GM12872 (cell line): ENCODE data around the gene PVALB.

Source experiments
- TF ChIP-seq, protein P1 (sequence below): IDR thresholded peaks from 3 replicates; pipeline ENCODE4 v1.5.1; 2011; ENCODE audit warnings: low read depth, mild to moderate bottlenecking, low read length, moderate library complexity; ENCODE audit not compliant: insufficient read depth

PVALB gene

GRCh38 chr22:36819112-36819511, 2.3 kb upstream of the PVALB start:
- TF ChIP-seq, protein P1, sequence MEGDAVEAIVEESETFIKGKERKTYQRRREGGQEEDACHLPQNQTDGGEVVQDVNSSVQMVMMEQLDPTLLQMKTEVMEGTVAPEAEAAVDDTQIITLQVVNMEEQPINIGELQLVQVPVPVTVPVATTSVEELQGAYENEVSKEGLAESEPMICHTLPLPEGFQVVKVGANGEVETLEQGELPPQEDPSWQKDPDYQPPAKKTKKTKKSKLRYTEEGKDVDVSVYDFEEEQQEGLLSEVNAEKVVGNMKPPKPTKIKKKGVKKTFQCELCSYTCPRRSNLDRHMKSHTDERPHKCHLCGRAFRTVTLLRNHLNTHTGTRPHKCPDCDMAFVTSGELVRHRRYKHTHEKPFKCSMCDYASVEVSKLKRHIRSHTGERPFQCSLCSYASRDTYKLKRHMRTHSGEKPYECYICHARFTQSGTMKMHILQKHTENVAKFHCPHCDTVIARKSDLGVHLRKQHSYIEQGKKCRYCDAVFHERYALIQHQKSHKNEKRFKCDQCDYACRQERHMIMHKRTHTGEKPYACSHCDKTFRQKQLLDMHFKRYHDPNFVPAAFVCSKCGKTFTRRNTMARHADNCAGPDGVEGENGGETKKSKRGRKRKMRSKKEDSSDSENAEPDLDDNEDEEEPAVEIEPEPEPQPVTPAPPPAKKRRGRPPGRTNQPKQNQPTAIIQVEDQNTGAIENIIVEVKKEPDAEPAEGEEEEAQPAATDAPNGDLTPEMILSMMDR: no peak

- TF ChIP-seq, protein P1: no peak
Measured at GRCh38 chr22:36818010-36818642, 1.3 kb upstream of the PVALB start.

- TF ChIP-seq, protein P1: no peak
Measured at GRCh38 chr22:36817525-36817848, 652 bp upstream of the PVALB start.

DNA sequence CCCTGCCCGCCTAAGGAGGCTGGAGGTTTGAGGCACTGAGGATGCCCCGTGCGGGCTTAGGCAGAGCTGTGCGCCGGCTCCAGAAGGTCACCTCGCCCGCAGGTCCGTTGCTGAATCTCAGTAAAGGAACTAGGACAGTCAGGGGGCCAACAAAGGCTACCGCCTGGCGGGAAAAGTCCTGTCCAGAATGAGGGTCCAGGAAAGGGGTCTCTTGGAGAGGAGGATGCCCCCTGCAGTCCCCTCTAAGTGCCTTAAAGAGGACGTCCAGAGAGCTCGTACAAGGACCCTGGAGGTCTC, 548 bp downstream of the PVALB start:
- TF ChIP-seq, protein P1: no peak

DNA sequence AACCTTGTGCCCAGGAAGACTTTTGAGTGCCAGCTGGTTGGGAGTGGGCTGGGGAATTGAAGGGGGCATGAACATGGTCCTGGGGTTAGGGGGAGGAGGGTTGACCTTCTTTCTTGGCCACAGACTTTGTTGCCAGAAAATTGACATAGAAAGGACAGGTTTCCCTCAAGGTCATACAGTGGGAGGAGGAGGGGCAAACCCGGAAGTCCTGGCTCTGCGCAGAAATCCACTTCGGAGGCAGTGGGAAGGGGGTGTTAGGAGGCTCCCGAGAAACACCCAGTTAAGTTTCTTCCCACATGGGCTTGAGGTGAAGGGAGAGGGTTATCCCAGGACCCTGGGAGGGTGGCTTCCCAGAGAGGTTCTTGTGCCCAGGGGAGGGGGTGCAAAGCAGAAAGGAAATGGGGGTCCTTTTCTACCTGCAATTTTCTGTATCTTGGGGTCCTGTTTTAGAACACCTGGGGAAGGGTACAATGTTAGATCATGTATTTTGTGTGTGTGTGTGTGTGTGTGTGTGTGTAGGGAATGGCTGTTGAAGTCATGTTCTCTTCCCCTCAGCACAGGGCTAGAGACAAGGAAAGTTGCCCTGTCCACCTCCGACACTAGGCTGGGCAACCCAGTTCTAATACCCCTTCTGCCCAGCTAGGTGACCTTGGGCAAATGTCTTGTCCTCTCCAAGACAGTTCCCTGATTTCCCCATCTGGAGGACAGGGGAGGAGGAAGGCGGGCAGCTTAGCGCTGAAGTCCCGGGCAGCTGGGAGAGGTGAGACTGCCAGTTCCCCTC, 1.1 kb downstream of the PVALB start:
- TF ChIP-seq, protein P1: no peak

DNA sequence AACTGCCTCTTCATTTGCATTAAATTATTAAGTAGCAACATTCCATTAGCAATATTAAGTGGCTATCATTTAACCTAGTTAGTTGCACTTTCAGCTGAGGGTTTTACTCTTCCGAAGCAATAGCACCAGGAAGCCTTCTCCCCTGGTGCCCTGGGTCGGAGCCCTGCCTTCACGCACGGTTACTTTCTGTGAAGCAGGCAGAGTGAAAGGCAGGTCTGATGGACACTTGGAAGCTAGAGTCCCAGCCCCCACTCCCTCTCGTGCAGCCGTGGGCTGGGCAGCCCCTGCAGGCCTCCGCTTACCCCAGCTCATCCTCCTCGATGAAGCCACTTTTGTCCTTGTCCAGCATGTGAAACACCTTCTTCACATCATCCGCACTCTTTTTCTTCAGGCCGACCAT, 2.0 kb downstream of the PVALB start:
- TF ChIP-seq, protein P1: no peak

GRCh38 chr22:36811094-36811800, 5.6 kb downstream of the PVALB start:
- TF ChIP-seq, protein P1: no peak
